ENCODE measurements around the gene DOK6. TPM values are rescaled to one million over a fixed set of nuclear protein-coding genes. Genes with fewer than 3 reads are reported as not detected.

DOK6 gene
- total RNA-seq, 1 donor from 2014 or later, result 0.43 TPM

DNA sequence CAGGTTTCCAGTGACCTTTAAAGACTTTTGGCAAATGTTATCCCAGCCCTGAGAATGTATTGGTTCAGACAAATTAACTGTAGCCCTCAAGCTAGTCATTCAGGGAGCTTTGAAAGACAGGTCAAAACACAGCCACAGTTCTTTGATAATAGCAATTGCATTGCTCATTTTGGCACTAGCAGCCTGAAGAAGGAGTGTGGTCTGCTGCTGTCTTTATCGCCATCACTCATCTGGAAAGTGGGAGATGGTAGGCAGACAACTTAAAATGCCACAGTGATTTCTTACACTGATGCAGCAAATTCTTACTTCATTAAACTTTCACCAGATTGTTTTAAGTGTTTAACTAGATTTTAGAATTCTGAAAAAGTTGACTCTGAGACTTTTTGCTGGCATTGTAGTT, 47.2 kb downstream of the DOK6 start:
- Histone ChIP-seq H3K27ac (no peak overlapping the region), H3K4me2 (no peak overlapping the region), H3K79me2 (ENCODE audit: low read depth) (no peaks in the 10 kb centered on the region), H3K9me3 (ENCODE audit: low read depth) (no peaks in the 10 kb centered on the region), H4K20me1 (ENCODE audit: low read depth) (no peaks in the 10 kb centered on the region), H3K4me3 (no peak overlapping the region), H3F3A (ENCODE audit: low read depth) (no peaks in the 10 kb centered on the region), H3K9ac (no peak overlapping the region), H2AFZ (replicated peaks) (no peak overlapping the region), H3K4me1 (no peaks in the 10 kb centered on the region), H3K36me3 (no peaks in the 10 kb centered on the region), H3K27me3 (no peaks in the 10 kb centered on the region)
- H3K4me3 Mint-ChIP-seq, result no peak overlapping the region
- TF ChIP-seq EZH2 (IDR thresholded peaks at IDR 0.05) (no peak), EZH2phosphoT487 (IDR thresholded peaks at IDR 0.05) (no peak)
- TF ChIP-seq, protein P1, sequence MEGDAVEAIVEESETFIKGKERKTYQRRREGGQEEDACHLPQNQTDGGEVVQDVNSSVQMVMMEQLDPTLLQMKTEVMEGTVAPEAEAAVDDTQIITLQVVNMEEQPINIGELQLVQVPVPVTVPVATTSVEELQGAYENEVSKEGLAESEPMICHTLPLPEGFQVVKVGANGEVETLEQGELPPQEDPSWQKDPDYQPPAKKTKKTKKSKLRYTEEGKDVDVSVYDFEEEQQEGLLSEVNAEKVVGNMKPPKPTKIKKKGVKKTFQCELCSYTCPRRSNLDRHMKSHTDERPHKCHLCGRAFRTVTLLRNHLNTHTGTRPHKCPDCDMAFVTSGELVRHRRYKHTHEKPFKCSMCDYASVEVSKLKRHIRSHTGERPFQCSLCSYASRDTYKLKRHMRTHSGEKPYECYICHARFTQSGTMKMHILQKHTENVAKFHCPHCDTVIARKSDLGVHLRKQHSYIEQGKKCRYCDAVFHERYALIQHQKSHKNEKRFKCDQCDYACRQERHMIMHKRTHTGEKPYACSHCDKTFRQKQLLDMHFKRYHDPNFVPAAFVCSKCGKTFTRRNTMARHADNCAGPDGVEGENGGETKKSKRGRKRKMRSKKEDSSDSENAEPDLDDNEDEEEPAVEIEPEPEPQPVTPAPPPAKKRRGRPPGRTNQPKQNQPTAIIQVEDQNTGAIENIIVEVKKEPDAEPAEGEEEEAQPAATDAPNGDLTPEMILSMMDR (IDR thresholded peaks at IDR 0.05), result no peak
- H3K27me3 Mint-ChIP-seq (ENCODE audit: insufficient read depth, low read depth), result no peaks in the 10 kb centered on the region
- no peak overlapping the region for H3K27ac Mint-ChIP-seq
- no peaks in the 10 kb centered on the region for H3K4me1 Mint-ChIP-seq
- no peaks in the 10 kb centered on the region for H3K36me3 Mint-ChIP-seq
- DNase-seq (ENCODE audit: low spot score), result no peak
- H3K9me3 Mint-ChIP-seq, result peaks cover 14% of the 10 kb centered on the region

DNA sequence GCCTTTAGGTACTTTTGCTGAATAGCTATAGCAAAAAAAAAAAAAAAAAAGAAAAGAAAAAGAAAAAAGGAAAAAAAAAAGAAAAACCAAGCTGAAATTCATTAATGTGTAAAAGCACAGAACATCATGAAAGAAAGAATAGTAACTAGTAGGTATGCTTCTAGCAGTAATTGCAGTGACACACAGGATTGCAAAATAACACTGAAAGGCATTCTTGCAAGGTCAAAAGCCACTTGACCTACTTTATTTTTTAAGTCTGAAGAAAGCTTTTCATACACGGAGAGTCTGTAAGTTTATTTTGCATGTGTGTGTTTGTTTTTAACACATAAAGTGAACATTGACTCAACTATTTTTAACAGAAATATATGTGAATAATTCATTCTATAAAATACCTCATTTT, 54.4 kb downstream of the DOK6 start:
- H3K27me3 Mint-ChIP-seq (ENCODE audit: insufficient read depth, low read depth), result no peaks in the 10 kb centered on the region
- no peaks in the 10 kb centered on the region for H3K9me3 ChIP-seq (ENCODE audit: low read depth)
- no peak overlapping the region for H3K4me2 ChIP-seq
- no peaks in the 10 kb centered on the region for H3K4me1 ChIP-seq
- H3K9ac ChIP-seq, result no peak overlapping the region
- no peaks in the 10 kb centered on the region for H3F3A ChIP-seq (ENCODE audit: low read depth)
- H3K79me2 ChIP-seq (ENCODE audit: low read depth), result no peaks in the 10 kb centered on the region
- no peak overlapping the region for H3K27ac ChIP-seq
- no peaks in the 10 kb centered on the region for H3K4me1 Mint-ChIP-seq
- TF ChIP-seq EZH2phosphoT487 (IDR thresholded peaks at IDR 0.05) (no peak), EZH2 (IDR thresholded peaks at IDR 0.05) (no peak)
- TF ChIP-seq, protein P1 (IDR thresholded peaks at IDR 0.05), result no peak
- no peaks in the 10 kb centered on the region for H3K36me3 ChIP-seq
- no peaks in the 10 kb centered on the region for H3K27me3 ChIP-seq
- no peak overlapping the region for H3K4me3 ChIP-seq
- H3K27ac Mint-ChIP-seq, result no peak overlapping the region
- no peak overlapping the region for H2AFZ ChIP-seq (replicated peaks)
- H3K36me3 Mint-ChIP-seq, result no peaks in the 10 kb centered on the region
- H4K20me1 ChIP-seq (ENCODE audit: low read depth), result no peaks in the 10 kb centered on the region
- H3K9me3 Mint-ChIP-seq, result peaks cover 8% of the 10 kb centered on the region
- no peak for DNase-seq (ENCODE audit: low spot score)
- no peak overlapping the region for H3K4me3 Mint-ChIP-seq

DNA sequence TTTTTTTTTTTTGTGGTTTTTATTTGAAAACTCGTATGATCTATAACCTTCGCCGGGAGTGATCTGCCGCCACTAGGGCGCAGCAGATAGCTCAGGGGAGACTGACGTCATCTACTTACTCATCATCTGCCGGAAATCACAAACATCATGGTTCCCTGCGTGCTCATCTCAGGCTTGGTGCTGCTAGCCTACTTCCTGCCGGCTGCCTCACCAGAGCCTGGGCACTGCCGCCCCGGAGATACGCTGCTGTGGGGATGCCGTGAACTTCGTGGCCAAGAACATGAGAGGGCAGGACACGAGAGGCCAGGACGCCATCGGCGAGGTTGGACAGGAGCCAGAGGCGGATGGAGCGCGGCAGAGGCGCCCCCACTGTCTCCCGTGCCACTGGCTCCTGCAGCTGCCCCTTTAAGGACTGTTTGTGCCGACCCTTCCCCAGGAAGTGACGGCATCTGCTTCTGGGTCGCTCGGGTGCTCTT, 68.8 kb downstream of the DOK6 start:
- peak overlapping the region; percentile 29 for H3K27ac Mint-ChIP-seq
- H3F3A ChIP-seq (ENCODE audit: low read depth), result no peaks in the 10 kb centered on the region

More for the DNA sequence above, 68.8 kb downstream of the DOK6 start:
- Histone ChIP-seq H4K20me1 (ENCODE audit: low read depth) (no peaks in the 10 kb centered on the region), H2AFZ (replicated peaks) (peak overlapping the region; percentile 82), H3K27ac (no peak overlapping the region), H3K36me3 (no peaks in the 10 kb centered on the region), H3K9ac (no peak overlapping the region), H3K9me3 (ENCODE audit: low read depth) (no peaks in the 10 kb centered on the region), H3K4me2 (no peak overlapping the region), H3K27me3 (no peaks in the 10 kb centered on the region), H3K4me3 (no peak overlapping the region), H3K4me1 (no peaks in the 10 kb centered on the region), H3K79me2 (ENCODE audit: low read depth) (no peaks in the 10 kb centered on the region)
- H3K4me3 Mint-ChIP-seq, result no peak overlapping the region
- no peaks in the 10 kb centered on the region for H3K27me3 Mint-ChIP-seq (ENCODE audit: insufficient read depth, low read depth)
- H3K4me1 Mint-ChIP-seq, result peaks cover 2% of the 10 kb centered on the region
- TF ChIP-seq EZH2phosphoT487 (IDR thresholded peaks at IDR 0.05), result no peak
- TF ChIP-seq, protein P1 (IDR thresholded peaks at IDR 0.05), result peak; percentile 60
- H3K36me3 Mint-ChIP-seq, result no peaks in the 10 kb centered on the region
- peak; percentile 40 for DNase-seq (ENCODE audit: low spot score)
- H3K9me3 Mint-ChIP-seq, result no peaks in the 10 kb centered on the region
